Cardiac muscle cell (in vitro differentiated cells and primary cell): ENCODE data around the gene SORCS3. TPM values are rescaled to one million over a fixed set of nuclear protein-coding genes. Genes with fewer than 3 reads are reported as not detected.

Experiments
- DNase-seq, 2 donors: peaks; one replicate each; pipeline versions ENCODE4 v3.0.0 to v3.0.0-alpha.2; 2010 to 2017; ENCODE audit warnings: low read depth in 1 of 2, low spot score in 1 of 2
- H3K27ac ChIP-seq: fragments of 200-600 bp; sonication (generic); 2 replicates; pipeline ENCODE4 v1.5.1; 2016
- H3K27me3 ChIP-seq: fragments of 200-600 bp; sonication (generic); 2 replicates; pipeline ENCODE4 v1.6.0; 2016; ENCODE audit warnings: control low read depth
- H3K36me3 ChIP-seq: fragments of 200-600 bp; sonication (generic); 2 replicates; pipeline ENCODE4 v1.5.1; 2016; ENCODE audit warnings: control low read depth
- H3K4me1 ChIP-seq: fragments of 200-600 bp; sonication (generic); 2 replicates; pipeline ENCODE4 v1.8.1; 2017; ENCODE audit warnings: low read depth, mild to moderate bottlenecking, mixed run types
- H3K4me3 ChIP-seq: fragments of 200-600 bp; sonication (generic); 2 replicates; pipeline ENCODE4 v1.5.1; 2016; ENCODE audit warnings: mild to moderate bottlenecking
- H3K9me3 ChIP-seq: fragments of 200-600 bp; sonication (generic); 2 replicates; pipeline ENCODE4 v1.5.1; 2017; ENCODE audit warnings: low read depth, mild to moderate bottlenecking, control low read depth
- CTCF ChIP-seq: IDR thresholded peaks from 2 replicates; pipeline ENCODE4 v1.5.1; 2012; ENCODE audit warnings: low read depth, mild to moderate bottlenecking, low read length
- polyA plus RNA-seq: library from polyadenylated mRNA; unstranded; fragments of >200 nt; fragmentation: Nextera tagmentation; extraction: Ambion mirVana; gene quantifications from 2 replicates; pipeline ENCODE4 v1.2.1, GENCODE V29; 2016
- total RNA-seq: library from RNA; depleted of rRNA; stranded (reverse); fragments of >200 nt; gene quantifications from 2 replicates; pipeline ENCODE4 v1.2.3, GENCODE V29; 2016

Gene SORCS3
- total and polyA plus RNA-seq, 2 experiments from 2014 or later, result 9.3 to 29.1 TPM

- Histone ChIP-seq H3K4me3 (no peak overlapping the region), H3K4me1 (no peaks in the 10 kb centered on the region), H3K9me3 (no peaks in the 10 kb centered on the region), H3K36me3 (no peaks in the 10 kb centered on the region), H3K27ac (no peak overlapping the region), H3K27me3 (no peaks in the 10 kb centered on the region)
- no peak for DNase-seq
- TF ChIP-seq CTCF, result no peak
These were observed 395.9 kb downstream of the SORCS3 start for GRCh38 chr10:105037022-105037421.

- H3K4me3 ChIP-seq, result no peak overlapping the region
- no peak overlapping the region for H3K27ac ChIP-seq
- no peaks in the 10 kb centered on the region for H3K27me3 ChIP-seq
- no peak for DNase-seq
- no peak for TF ChIP-seq CTCF
- no peaks in the 10 kb centered on the region for H3K4me1 ChIP-seq
- H3K9me3 ChIP-seq, result no peaks in the 10 kb centered on the region
- no peaks in the 10 kb centered on the region for H3K36me3 ChIP-seq
These were observed 400.9 kb downstream of the SORCS3 start for GRCh38 chr10:105041956-105042355.

- DNase-seq, result no peak
- Histone ChIP-seq H3K36me3 (no peaks in the 10 kb centered on the region), H3K27ac (no peak overlapping the region), H3K9me3 (no peaks in the 10 kb centered on the region), H3K4me1 (no peaks in the 10 kb centered on the region), H3K27me3 (no peaks in the 10 kb centered on the region), H3K4me3 (no peak overlapping the region)
- TF ChIP-seq CTCF, result no peak
These were observed 401.9 kb downstream of the SORCS3 start for GRCh38 chr10:105042906-105043552.

GRCh38 chr10:105044902-105045301 lies 403.8 kb downstream of the SORCS3 start:
- Histone ChIP-seq H3K36me3 (no peaks in the 10 kb centered on the region), H3K9me3 (no peaks in the 10 kb centered on the region), H3K27ac (no peak overlapping the region), H3K27me3 (no peaks in the 10 kb centered on the region), H3K4me1 (no peaks in the 10 kb centered on the region), H3K4me3 (no peak overlapping the region)
- DNase-seq, result no peak
- no peak for TF ChIP-seq CTCF

GRCh38 chr10:105056413-105056812 lies 415.3 kb downstream of the SORCS3 start:
- Histone ChIP-seq H3K4me3 (no peak overlapping the region), H3K27ac (no peak overlapping the region), H3K36me3 (no peaks in the 10 kb centered on the region), H3K9me3 (no peaks in the 10 kb centered on the region), H3K4me1 (no peaks in the 10 kb centered on the region), H3K27me3 (no peaks in the 10 kb centered on the region)
- DNase-seq, result no peak
- no peak for TF ChIP-seq CTCF
